B cell (primary cell): ENCODE measurements around the gene LRIF1. TPM values are rescaled to one million over a fixed set of nuclear protein-coding genes. Genes with fewer than 3 reads are reported as not detected.

ENCODE experiments used
- ATAC-seq: fragments of 200-7000 bp; cut with Tn5 transposase; one replicate; pipeline ENCODE4 v1.10.0; 2021; ENCODE audit warnings: low read depth, mild to moderate bottlenecking, moderate number of reproducible peaks, moderate library complexity
- CTCF ChIA-PET: fragments of 350-600 bp; sonication (Branson Sonifier 250); formaldehyde crosslinking; loops from one replicate; lab custom pipeline; 2021; ENCODE audit warnings: antibody characterized with exemption, inconsistent platforms; lab: Charles Lee
- POLR2A ChIA-PET: fragments of 350-600 bp; sonication (Branson Sonifier 250); formaldehyde crosslinking; loops from one replicate; lab custom pipeline; 2021; ENCODE audit warnings: antibody characterized with exemption; lab: Charles Lee
- DNase-seq: peaks from one replicate; pipeline ENCODE4 v3.0.0; 2013
- H2AFZ ChIP-seq: 2 replicates; pipeline ENCODE4 v1.6.1; 2012; ENCODE audit warnings: mild to moderate bottlenecking, low read depth, low read length; ENCODE audit not compliant: insufficient read depth, poor library complexity, severe bottlenecking
- H3K27ac ChIP-seq, 2 donors: 1 replicate in 1 of 2; 2 replicates in 1 of 2; pipeline ENCODE4 v1.5.1; 2012 to 2013; ENCODE audit warnings: low read length in 2 of 2, mild to moderate bottlenecking in 2 of 2, moderate library complexity in 1 of 2
- H3K27me3 ChIP-seq, 4 experiments: fragments of 200-600 bp in 1 of 4; sonication (generic) in 1 of 4; replicated peaks in 1 of 4; 1 replicate in 2 of 4; 2 replicates in 2 of 4; pipeline versions ENCODE4 v1.6.1 to v1.7.0; 2013 to 2016; ENCODE audit warnings: low read length in 3 of 4, mild to moderate bottlenecking in 2 of 4, mixed read lengths in 1 of 4, moderate library complexity in 1 of 4; ENCODE audit not compliant: insufficient read depth in 4 of 4, control insufficient read depth in 3 of 4; ENCODE audit errors: control extremely low read depth in 1 of 4
- H3K36me3 ChIP-seq, 2 experiments: replicated peaks in 1 of 2; 1 replicate in 1 of 2; 2 replicates in 1 of 2; pipeline versions ENCODE4 v1.6.1 to v1.7.1; 2013; ENCODE audit warnings: low read length in 1 of 2; ENCODE audit not compliant: insufficient read depth in 2 of 2, control insufficient read depth in 1 of 2; ENCODE audit errors: control extremely low read depth in 1 of 2, extremely low read depth in 1 of 2
- H3K4me1 ChIP-seq, 2 donors: fragments of 200-600 bp in 1 of 2; sonication (generic) in 1 of 2; 1 replicate in 1 of 2; 2 replicates in 1 of 2; pipeline versions ENCODE4 v1.5.1 to v1.6.1; 2013 to 2017; ENCODE audit warnings: low read length in 2 of 2; ENCODE audit not compliant: control insufficient read depth in 2 of 2, insufficient read depth in 2 of 2
- H3K4me2 ChIP-seq: replicated peaks from 2 replicates; pipeline ENCODE3; 2012; ENCODE audit warnings: mild to moderate bottlenecking, low read depth, low read length; ENCODE audit not compliant: poor library complexity, severe bottlenecking
- H3K4me3 ChIP-seq, 5 experiments: fragments of 200-600 bp in 1 of 5; sonication (generic) in 1 of 5; 1 replicate in 3 of 5; 2 replicates in 2 of 5; pipeline versions ENCODE4 v1.5.1 to v1.7.0; 2011 to 2016; ENCODE audit warnings: low read length in 4 of 5, mild to moderate bottlenecking in 4 of 5, low read depth in 2 of 5, control low read depth in 1 of 5, moderate library complexity in 1 of 5; ENCODE audit not compliant: insufficient read depth in 1 of 5; ENCODE audit errors: control extremely low read depth in 1 of 5, extremely low read depth in 1 of 5
- H3K79me2 ChIP-seq: fragments of 200-600 bp; sonication (generic); one replicate; pipeline ENCODE4 v1.6.0; 2016; ENCODE audit warnings: low read length; ENCODE audit not compliant: control insufficient read depth, insufficient read depth
- H3K9ac ChIP-seq: fragments of 200-600 bp; sonication (generic); 2 replicates; pipeline ENCODE4 v1.6.1; 2017; ENCODE audit warnings: mild to moderate bottlenecking, low read length, moderate library complexity
- H3K9me3 ChIP-seq, 3 donors: one replicate each; pipeline versions ENCODE4 v1.6.1 to v1.7.1; 2013; ENCODE audit warnings: low read length in 2 of 3; ENCODE audit not compliant: control insufficient read depth in 2 of 3, insufficient read depth in 1 of 3; ENCODE audit errors: control extremely low read depth in 1 of 3
- H4K20me1 ChIP-seq: 2 replicates; pipeline ENCODE4 v1.6.0; 2012; ENCODE audit warnings: mild to moderate bottlenecking, low read length; ENCODE audit not compliant: insufficient read depth, control insufficient read depth, poor library complexity, severe bottlenecking
- H3K27ac Mint-ChIP-seq: one replicate; pipeline ENCODE4 v1.8.0; 2021; ENCODE audit warnings: mixed read lengths
- H3K27me3 Mint-ChIP-seq: one replicate; pipeline ENCODE4 v1.8.0; 2021; ENCODE audit warnings: mixed read lengths
- H3K4me1 Mint-ChIP-seq: one replicate; pipeline ENCODE4 v1.8.0; 2021; ENCODE audit warnings: mixed read lengths
- H3K4me3 Mint-ChIP-seq: one replicate; pipeline ENCODE4 v1.8.0; 2021; ENCODE audit warnings: mixed read lengths
- H3K9me3 Mint-ChIP-seq: one replicate; pipeline ENCODE4 v1.8.0; 2022; ENCODE audit warnings: mixed read lengths; ENCODE audit not compliant: insufficient read depth
- CTCF ChIP-seq: fragments of 200-600 bp; IDR thresholded peaks from one replicate; pipeline ENCODE4 v1.8.0; 2022; ENCODE audit warnings: antibody characterized with exemption, mild to moderate bottlenecking
- EZH2 ChIP-seq: IDR thresholded peaks from 2 replicates; pipeline ENCODE4 v1.6.1; 2012; ENCODE audit warnings: borderline replicate concordance, low read depth, mild to moderate bottlenecking, moderate library complexity, low read length; ENCODE audit not compliant: insufficient read depth, poor library complexity, severe bottlenecking
- WGBS: methylation state at CpG from one replicate; pipeline ENCODE4 v1.1.5; 2013; ENCODE audit warnings: missing lambda C conversion rate; ENCODE audit not compliant: insufficient coverage; 5-methylcytosine and 5-hydroxymethylcytosine counted together
- intact Hi-C: fragments of 100-400 bp; cut with micrococcal nuclease; formaldehyde crosslinking; loops from one replicate; pipeline ENCODE4 v1.10.0; 2022
- polyA plus RNA-seq: library from polyadenylated mRNA; depleted of rRNA; stranded (reverse); fragments of >200 nt; gene quantifications from 2 replicates; pipeline ENCODE4 v1.2.3, GENCODE V29; 2012
- total RNA-seq, 2 donors: library from RNA; stranded (reverse); fragments of 120-200 nt in 1 of 2; gene quantifications; 1 replicate in 1 of 2; 2 replicates in 1 of 2; pipeline versions ENCODE4 v1.2.3 to v1.2.4, GENCODE V29; 2013 to 2022

The LRIF1 gene
- total and polyA plus RNA-seq, 2 donors (not counting 1 experiment from before 2014, with no cell fraction given): 5.3 to 26.5 TPM

- no peaks in the 10 kb centered on the region for H3K27me3 Mint-ChIP-seq
- CTCF ChIA-PET: no interaction called here
- no peaks in the 10 kb centered on the region for H3K4me1 ChIP-seq
Measured at GRCh38 chr1:110918016-110918415, 45.7 kb downstream of the LRIF1 start.

More at GRCh38 chr1:110918016-110918415, 45.7 kb downstream of the LRIF1 start:
- no peak for TF ChIP-seq CTCF
- TF ChIP-seq EZH2: no peak
- Mint-ChIP-seq H3K27ac (no peak overlapping the region), H3K9me3 (peaks cover 5% of the 10 kb centered on the region), H3K4me3 (no peak overlapping the region), H3K4me1 (peaks cover 5% of the 10 kb centered on the region)
- POLR2A ChIA-PET: no interaction called here
- ATAC-seq (no peak), DNase-seq (no peak)
- intact Hi-C loops: no loop called here
- Histone ChIP-seq H3K27ac (no peak overlapping the region), H2AFZ (no peak overlapping the region), H3K79me2 (no peaks in the 10 kb centered on the region), H3K4me2 (no peak overlapping the region), H3K9ac (no peak overlapping the region), H3K36me3 (no peaks in the 10 kb centered on the region), H3K27me3 (peaks cover 0 to 8% (median 0%) of the 10 kb centered on the region in 4 experiments), H3K4me3 (no peak overlapping the region), H4K20me1 (no peaks in the 10 kb centered on the region), H3K9me3 (peaks cover 1 to 8% (median 4%) of the 10 kb centered on the region in 3 donors)
- WGBS: no CpG with 5 or more reads among the region's 1 CpG
